ENCODE results near the gene PSMD7. TPM values are rescaled to one million over a fixed set of nuclear protein-coding genes. Genes with fewer than 3 reads are reported as not detected.

Gene PSMD7
- total and polyA plus RNA-seq, 2 experiments from 2014 or later, result 116 to 165 TPM

- H3K36me3 Mint-ChIP-seq (ENCODE audit: low read depth), result 0 out of 3 replicates have a peak, but pooled peaks cover 3% of the 10 kb centered on the region
- H3F3A ChIP-seq (replicated peaks; ENCODE audit: low read depth), result no peaks in the 10 kb centered on the region
- DNase-seq (ENCODE audit: low spot score), result no peak
- no peaks in the 10 kb centered on the region for H3K27me3 ChIP-seq (ENCODE audit: insufficient read depth)
- H3K27ac ChIP-seq (ENCODE audit: low read depth), result no peak overlapping the region
- peaks cover 8% of the 10 kb centered on the region for H3K9me3 Mint-ChIP-seq
- H3K9me2 ChIP-seq (ENCODE audit: insufficient read depth), result no peaks in the 10 kb centered on the region
- no peak overlapping the region for H3K27ac Mint-ChIP-seq
- H3K36me3 ChIP-seq (ENCODE audit: insufficient read depth), result 0 out of 2 replicates have a peak, but pooled peaks cover 6% of the 10 kb centered on the region
- H3K4me1 ChIP-seq (ENCODE audit: insufficient read depth), result no peaks in the 10 kb centered on the region; the same call in 1 of the 2 replicates
- H3K4me2 ChIP-seq, result no peak overlapping the region
- ATAC-seq, result no peak
- H3K27me3 Mint-ChIP-seq (ENCODE audit: insufficient read depth, low read depth, poor library complexity), result peaks cover 3% of the 10 kb centered on the region
- no peaks in the 10 kb centered on the region; the same call in 1 of the 2 replicates for H4K20me1 ChIP-seq (replicated peaks; ENCODE audit: insufficient read depth)
- no peak overlapping the region for H3K4me3 Mint-ChIP-seq
- H2AFZ ChIP-seq, result no peak overlapping the region
- no peak overlapping the region for H3K4me3 ChIP-seq
- TF ChIP-seq STAT1 (IDR thresholded peaks at IDR 0.05; ENCODE audit: unreplicated experiment) (no peak), ZNF114 (CRISPR knock-in tag; IDR thresholded peaks at IDR 0.05) (no peak), EZH2 (IDR thresholded peaks at IDR 0.05; ENCODE audit: low read depth, unreplicated experiment) (no peak), ZNF462 (CRISPR knock-in tag; IDR thresholded peaks at IDR 0.05) (no peak)
- peaks cover 15% of the 10 kb centered on the region for H3K4me1 Mint-ChIP-seq
- no peaks in the 10 kb centered on the region for H3K79me2 ChIP-seq (replicated peaks; ENCODE audit: insufficient read depth)
Measured at GRCh38 chr16:74283716-74284115, 12.9 kb upstream of the PSMD7 start.

- Mint-ChIP-seq H3K4me1 (no peaks in the 10 kb centered on the region), H3K27ac (no peak overlapping the region), H3K36me3 (ENCODE audit: low read depth) (peaks cover 5% of the 10 kb centered on the region), H3K9me3 (peaks cover 16% of the 10 kb centered on the region), H3K4me3 (no peak overlapping the region), H3K27me3 (ENCODE audit: insufficient read depth, low read depth, poor library complexity) (no peaks in the 10 kb centered on the region)
- Histone ChIP-seq H3K4me1 (ENCODE audit: insufficient read depth) (no peaks in the 10 kb centered on the region), H3K79me2 (replicated peaks; ENCODE audit: insufficient read depth) (no peaks in the 10 kb centered on the region), H3K27me3 (ENCODE audit: insufficient read depth) (no peaks in the 10 kb centered on the region), H3K9me2 (ENCODE audit: insufficient read depth) (no peaks in the 10 kb centered on the region), H3K27ac (ENCODE audit: low read depth) (no peak overlapping the region), H4K20me1 (replicated peaks; ENCODE audit: insufficient read depth) (no peaks in the 10 kb centered on the region; the same call in 1 of the 2 replicates), H3K4me3 (no peak overlapping the region), H3K4me2 (no peak overlapping the region), H2AFZ (no peak overlapping the region), H3K36me3 (ENCODE audit: insufficient read depth) (0 out of 2 replicates have a peak, but pooled peaks cover 6% of the 10 kb centered on the region), H3F3A (replicated peaks; ENCODE audit: low read depth) (no peaks in the 10 kb centered on the region)
- no peak for DNase-seq (ENCODE audit: low spot score)
- ATAC-seq, result no peak
- TF ChIP-seq JUNB (IDR thresholded peaks at IDR 0.05; ENCODE audit: unreplicated experiment) (no peak), CREB1 (CRISPR knock-in tag; IDR thresholded peaks at IDR 0.05; ENCODE audit: low read depth) (no peak), POLR2AphosphoS5 (IDR thresholded peaks at IDR 0.05; ENCODE audit: low read depth) (no peak), ZNF331 (CRISPR knock-in tag; IDR thresholded peaks at IDR 0.05; ENCODE audit: low read depth) (no peak), REST (IDR thresholded peaks at IDR 0.05; ENCODE audit: unreplicated experiment) (no peak), EZH2 (IDR thresholded peaks at IDR 0.05; ENCODE audit: low read depth, unreplicated experiment) (no peak), CTCF (conservative IDR thresholded peaks at IDR 0.05; ENCODE audit: low read depth in 2 of 2) (no peak), STAT1 (IDR thresholded peaks at IDR 0.05; ENCODE audit: unreplicated experiment) (no peak), EZH2phosphoT487 (IDR thresholded peaks at IDR 0.05; ENCODE audit: unreplicated experiment) (no peak)
Measured at GRCh38 chr16:74288065-74288464, 8.5 kb upstream of the PSMD7 start.

Data from GM23338 (cell line).